CD4-positive, alpha-beta T cell treated with Interleukin-1 beta for 1 hour (primary cell): ENCODE results near the gene CCDC88B.

Source experiments
- DNase-seq, 2 donors: peaks; one replicate each; pipeline ENCODE4 v3.0.0-alpha.2; 2020 to 2022

The CCDC88B gene

GRCh38 chr11:64360448-64360921 is 20.5 kb downstream of the CCDC88B start:
- no peak for DNase-seq

- no peak for DNase-seq
Observed at GRCh38 chr11:64361659-64362058, 21.7 kb downstream of the CCDC88B start.

DNA sequence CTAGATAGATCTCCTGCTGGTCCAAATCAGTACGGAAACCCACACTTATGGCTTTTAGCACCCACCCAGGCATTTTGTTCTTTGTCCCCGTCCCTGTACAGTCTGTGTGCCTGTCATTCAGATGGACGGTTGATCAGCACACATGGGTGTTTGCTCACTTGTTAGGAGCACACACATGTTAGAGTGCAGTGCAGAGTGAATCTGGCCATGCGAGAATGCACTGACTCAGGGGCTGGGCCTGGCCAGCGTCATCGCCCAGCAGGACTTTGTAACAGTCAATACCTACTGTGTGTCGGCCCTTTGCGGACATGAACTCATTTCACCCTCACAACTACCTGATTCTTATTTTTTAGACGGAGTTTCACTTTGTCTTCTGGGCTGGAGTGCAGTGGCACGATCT is 22.3 kb downstream of the CCDC88B start:
- DNase-seq, result no peak

- no peak for DNase-seq
Observed at GRCh38 chr11:64364435-64364834, 24.4 kb downstream of the CCDC88B start.

- DNase-seq, result no peak
Observed at GRCh38 chr11:64364911-64365310, 24.9 kb downstream of the CCDC88B start.

DNA sequence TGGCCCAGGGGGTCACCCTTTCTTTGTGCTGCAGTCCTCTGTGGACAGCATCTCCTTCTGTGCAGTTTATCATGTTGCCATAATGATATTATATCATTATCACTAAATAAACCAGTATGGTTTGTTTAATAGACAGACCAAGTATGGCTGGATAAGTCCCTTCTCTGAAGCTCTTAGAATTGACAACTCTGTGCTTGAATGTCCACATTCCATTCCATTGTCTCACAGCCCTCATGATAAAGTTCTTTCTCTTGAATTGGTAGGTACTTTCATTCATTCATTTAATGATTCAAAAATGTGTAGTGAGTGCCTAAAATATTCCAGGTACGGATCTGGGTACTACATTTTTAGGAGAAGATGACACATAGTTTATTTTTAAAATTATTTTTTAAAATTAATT is 26.7 kb downstream of the CCDC88B start:
- no peak for DNase-seq

DNA sequence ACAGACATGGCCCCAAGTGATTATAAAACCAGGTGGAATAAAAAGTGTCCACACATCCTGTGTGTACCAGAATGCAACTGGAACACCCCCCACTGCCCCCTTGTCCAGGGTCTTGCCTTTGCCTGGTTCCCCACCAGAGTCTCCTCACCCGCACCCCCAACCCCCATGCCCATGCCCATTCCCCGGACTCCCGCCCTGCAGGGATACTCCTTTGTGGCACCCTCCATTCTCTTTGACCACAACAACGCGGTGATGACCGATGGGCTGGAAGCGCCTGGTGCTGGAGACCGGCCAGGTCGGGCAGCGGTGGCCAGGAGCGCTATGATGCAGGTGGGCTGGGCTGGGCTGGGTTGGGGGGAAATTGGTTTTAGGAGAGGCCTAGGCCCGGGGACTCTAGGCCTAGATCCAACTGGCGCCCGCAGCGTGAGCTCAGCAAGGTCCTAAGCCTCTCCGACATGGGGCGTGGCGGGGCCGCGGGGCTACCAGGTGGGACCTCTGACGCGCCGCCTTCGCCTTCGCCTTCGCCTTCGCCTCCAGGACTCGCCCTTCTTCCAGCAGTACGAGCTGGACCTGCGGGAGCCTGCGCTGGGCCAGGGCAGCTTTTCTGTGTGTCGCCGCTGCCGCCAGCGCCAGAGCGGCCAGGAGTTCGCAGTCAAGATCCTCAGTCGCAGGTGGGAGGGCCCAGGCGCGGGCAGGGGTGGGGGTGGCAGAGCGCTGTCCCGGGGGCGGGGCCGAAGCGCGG is 28.1 kb downstream of the CCDC88B start:
- DNase-seq, result no peak

DNA sequence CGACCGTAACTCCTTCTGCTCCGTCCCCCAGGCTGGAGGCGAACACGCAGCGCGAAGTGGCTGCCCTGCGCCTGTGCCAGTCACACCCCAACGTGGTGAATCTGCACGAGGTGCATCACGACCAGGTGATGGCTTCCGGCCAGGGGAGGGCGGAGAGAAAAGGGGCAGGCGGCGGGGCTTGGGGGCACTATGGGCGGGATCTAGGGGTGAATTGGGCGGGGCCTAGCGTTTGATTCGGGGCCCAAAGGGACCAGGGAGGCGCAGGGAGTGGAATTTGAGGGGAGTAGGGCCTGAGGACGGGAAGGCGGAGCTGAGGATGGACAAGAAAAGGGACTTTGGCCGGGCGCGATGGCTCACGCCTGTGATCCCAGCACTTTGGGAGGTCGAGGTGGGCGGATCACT is 28.7 kb downstream of the CCDC88B start:
- DNase-seq, result no peak

- no peak for DNase-seq
Observed at GRCh38 chr11:64369440-64370421, 29.7 kb downstream of the CCDC88B start.

- no peak for DNase-seq
Observed at GRCh38 chr11:64371201-64371600, 31.2 kb downstream of the CCDC88B start.

DNA sequence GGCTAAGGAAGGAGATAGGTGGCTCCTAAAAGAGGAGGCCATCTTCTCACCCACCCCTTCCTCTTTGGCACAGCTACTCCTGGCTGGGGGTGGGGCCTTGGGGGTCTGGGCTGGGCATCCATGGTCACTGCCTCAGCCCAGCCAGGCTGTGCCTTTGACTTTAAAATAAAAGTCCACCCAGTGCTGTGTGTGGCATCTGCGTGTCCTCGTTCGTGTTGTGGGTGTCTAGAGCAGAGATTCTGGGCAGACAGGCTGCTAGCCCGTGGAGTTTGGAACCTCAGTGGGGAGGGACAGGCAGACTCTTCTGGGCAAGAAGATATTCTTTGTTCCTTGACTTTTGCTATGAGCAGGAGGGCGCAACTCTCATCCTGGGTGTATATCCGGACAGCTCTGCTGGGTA is 32.0 kb downstream of the CCDC88B start:
- DNase-seq, result no peak

DNA sequence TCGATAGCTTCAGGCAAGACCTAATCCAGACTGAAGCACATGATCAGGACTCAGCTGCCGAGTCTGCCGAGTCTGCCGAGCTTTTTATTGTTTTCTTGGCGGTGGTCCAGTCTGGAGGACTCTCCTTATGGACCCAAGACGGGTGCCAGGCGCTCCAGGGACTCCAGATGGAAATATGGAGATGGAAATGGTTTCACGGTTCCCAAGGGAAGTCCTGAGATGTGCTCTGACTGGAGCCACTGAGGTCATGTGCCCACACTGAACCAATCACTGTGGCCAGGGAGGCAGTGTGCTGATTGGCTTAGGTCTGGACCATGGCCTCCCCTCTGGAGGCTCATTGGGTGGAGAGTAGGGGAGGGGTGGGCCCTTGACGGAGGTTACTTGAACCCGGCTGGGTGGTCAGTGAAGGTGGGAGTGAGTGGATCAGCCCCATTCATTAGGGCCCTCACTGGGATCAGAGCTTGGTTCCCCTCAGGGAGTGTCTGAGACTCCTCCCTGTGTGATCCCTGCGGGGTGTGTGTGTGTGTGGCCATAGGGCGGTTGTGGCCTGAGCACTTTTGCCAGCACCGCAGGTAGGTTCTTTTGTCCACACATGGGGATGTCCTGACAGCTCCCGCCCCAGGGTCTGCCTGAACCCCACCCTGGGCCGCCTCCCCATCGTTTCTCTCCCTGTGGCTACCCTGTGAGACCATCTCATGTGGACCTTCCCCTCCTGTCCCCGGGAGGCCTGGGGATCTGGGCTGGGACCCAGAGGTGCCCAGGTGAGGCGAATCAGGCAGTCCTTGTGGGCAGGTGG is 33.0 kb downstream of the CCDC88B start:
- DNase-seq, result no peak

GRCh38 chr11:64373598-64373974 is 33.6 kb downstream of the CCDC88B start:
- DNase-seq, result no peak

DNA sequence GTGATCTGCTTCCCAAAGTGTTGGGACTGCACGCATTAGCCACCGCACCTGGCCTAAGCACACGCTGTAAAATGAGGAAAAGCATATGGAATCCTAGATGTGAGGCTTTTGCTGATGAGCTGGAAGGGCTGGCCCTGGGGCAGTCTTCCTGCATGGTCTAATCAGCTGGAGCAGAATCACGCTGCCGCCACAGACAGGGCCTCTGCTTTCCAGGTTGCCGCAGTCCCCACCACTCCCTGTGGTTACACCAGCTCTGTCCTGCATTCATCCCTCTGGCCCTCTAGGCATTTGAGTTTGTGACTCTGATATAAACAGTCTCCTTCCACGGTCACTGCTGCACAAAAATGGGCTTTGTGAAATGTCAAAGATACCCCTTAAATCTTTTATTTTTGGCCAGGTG is 36.1 kb downstream of the CCDC88B start:
- DNase-seq, result no peak

GRCh38 chr11:64378335-64378880 is 38.4 kb downstream of the CCDC88B start:
- no peak for DNase-seq

DNA sequence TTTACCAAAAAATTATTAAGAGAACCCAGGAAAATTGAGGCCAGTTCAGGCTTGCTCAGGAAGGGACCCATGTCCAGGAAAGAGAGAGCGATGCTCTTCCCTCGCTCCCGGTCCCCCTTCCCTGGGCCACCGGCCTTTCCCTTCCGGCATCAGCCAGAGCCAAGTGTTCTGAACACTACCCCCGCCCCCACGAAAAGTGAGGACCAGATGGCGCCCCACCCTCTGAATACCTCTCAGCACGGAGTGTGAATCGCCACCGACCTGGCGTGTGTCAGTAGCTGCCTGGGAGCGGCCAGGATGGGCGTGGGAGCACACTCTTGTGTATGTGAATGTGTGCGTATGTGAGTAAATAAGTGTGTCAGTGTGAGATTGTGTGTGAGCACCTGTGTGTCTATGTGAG is 39.2 kb downstream of the CCDC88B start:
- DNase-seq, result no peak

DNA sequence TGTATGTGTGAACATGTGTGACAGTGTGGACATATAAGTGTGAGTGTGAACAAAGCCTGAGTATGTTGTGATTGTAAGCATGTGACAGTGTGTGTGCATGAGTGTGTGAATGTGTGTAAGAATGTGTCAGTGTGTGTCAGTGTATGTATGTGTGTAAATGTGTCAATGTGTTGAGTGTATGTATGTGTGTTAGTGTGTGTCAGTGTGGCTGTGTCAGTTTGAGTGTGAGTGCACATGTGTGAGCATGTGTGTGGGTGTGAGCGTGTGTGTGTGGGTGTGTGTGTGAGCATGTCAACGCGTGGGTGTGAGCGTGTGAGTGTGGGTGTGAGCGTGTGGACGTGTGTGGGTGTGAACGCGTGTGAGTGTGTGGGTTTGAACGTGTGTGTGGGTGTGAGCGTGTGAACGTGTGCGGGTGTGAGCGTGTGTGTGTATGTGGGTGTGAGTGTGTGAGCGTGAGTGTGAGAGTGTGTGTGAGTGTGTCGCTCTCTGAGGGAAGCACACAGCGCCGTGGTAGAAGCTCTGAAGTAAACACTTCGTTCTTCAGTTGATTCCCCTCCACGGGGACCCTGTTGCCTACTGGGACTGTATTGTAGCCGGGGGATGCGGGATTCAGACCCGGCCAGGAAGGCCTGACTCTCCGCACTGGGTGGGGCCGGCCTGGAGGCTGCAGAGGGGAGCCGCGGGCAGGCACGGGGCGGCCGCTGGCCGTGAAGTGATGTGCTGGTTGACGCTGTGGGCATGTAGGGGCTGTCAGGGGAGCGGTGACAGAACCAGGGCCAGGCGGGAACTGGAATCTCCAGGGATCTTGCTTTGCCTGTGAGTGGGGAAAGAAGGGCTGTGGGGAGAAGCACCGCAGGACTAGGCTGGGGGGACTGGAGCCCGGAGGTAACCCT is 40.1 kb downstream of the CCDC88B start:
- DNase-seq, result no peak

DNA sequence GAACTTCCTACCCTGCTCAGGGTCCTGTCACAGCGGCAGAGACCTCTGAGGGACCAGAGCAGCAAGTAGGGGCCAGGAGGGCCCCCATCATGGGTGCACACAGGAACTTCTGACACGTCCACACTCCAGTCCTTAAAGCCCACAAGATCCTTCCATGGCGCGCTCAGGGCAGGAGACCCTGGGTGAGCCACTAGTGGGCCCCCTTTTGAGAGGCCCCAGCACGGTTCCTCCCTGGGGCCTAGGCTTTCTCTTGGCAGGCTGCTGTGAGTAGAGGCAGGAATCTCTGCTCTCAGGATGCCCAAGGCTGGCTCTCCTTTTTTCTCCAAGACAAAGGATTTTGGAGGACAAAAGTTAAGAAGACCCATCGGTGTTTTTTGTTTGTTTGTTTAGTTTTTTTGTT is 41.3 kb downstream of the CCDC88B start:
- DNase-seq, result no peak

GRCh38 chr11:64382047-64382446 is 42.0 kb downstream of the CCDC88B start:
- DNase-seq, result no peak

- DNase-seq, result no peak
Observed at GRCh38 chr11:64382586-64382985, 42.6 kb downstream of the CCDC88B start.

- DNase-seq, result no peak
Observed at GRCh38 chr11:64383580-64383979, 43.6 kb downstream of the CCDC88B start.
